Endodermal cell (in vitro differentiated cells): ENCODE results near the gene SPEF2. TPM values are rescaled to one million over a fixed set of nuclear protein-coding genes. Genes with fewer than 3 reads are reported as not detected.

Experiments used
- DNase-seq: peaks from one replicate; pipeline ENCODE4 v3.0.0-alpha.2; 2017
- H3K27ac ChIP-seq: 2 replicates; pipeline ENCODE4 v1.5.1; 2013; ENCODE audit warnings: mild to moderate bottlenecking, low read depth, low read length, moderate library complexity
- H3K27me3 ChIP-seq: 2 replicates; pipeline ENCODE4 v1.6.1; 2013; ENCODE audit warnings: mild to moderate bottlenecking, low read length, moderate library complexity; ENCODE audit not compliant: insufficient read depth, control insufficient read depth, poor library complexity, severe bottlenecking
- H3K36me3 ChIP-seq: 2 replicates; pipeline ENCODE4 v1.7.0; 2013; ENCODE audit warnings: mild to moderate bottlenecking, low read length, moderate library complexity; ENCODE audit not compliant: control insufficient read depth, insufficient read depth
- H3K4me1 ChIP-seq: one replicate; pipeline ENCODE4 v1.7.0; 2013; ENCODE audit warnings: low read length; ENCODE audit not compliant: control insufficient read depth, insufficient read depth
- H3K4me3 ChIP-seq: 2 replicates; pipeline ENCODE4 v1.5.1; 2013; ENCODE audit warnings: mild to moderate bottlenecking, low read length, moderate library complexity
- H3K9ac ChIP-seq: 2 replicates; pipeline ENCODE4 v1.6.1; 2013; ENCODE audit warnings: mild to moderate bottlenecking, low read length, moderate library complexity; ENCODE audit not compliant: poor library complexity, severe bottlenecking; ENCODE audit errors: extremely low read depth
- H3K9me3 ChIP-seq: 2 replicates; pipeline ENCODE4 v1.6.1; 2013; ENCODE audit warnings: mild to moderate bottlenecking, low read length, moderate library complexity; ENCODE audit not compliant: control insufficient read depth
- H3K27ac Mint-ChIP-seq: 2 replicates; pipeline ENCODE4 v1.8.0; 2020; ENCODE audit warnings: mixed read lengths
- H3K27me3 Mint-ChIP-seq: 2 replicates; pipeline ENCODE4 v1.8.0; 2021; ENCODE audit warnings: mild to moderate bottlenecking, mixed read lengths; ENCODE audit not compliant: insufficient read depth
- H3K36me3 Mint-ChIP-seq: 2 replicates; pipeline ENCODE4 v1.8.0; 2020; ENCODE audit warnings: low read depth, mixed read lengths
- H3K4me1 Mint-ChIP-seq: 2 replicates; pipeline ENCODE4 v1.8.0; 2020; ENCODE audit warnings: mixed read lengths
- H3K4me3 Mint-ChIP-seq: 2 replicates; pipeline ENCODE4 v1.8.0; 2020; ENCODE audit warnings: mild to moderate bottlenecking, moderate library complexity, mixed read lengths
- H3K9me3 Mint-ChIP-seq: 2 replicates; pipeline ENCODE4 v1.8.0; 2020; ENCODE audit warnings: mild to moderate bottlenecking, mixed read lengths
- WGBS, 2 experiments: methylation state at CpG; one replicate each; pipeline versions ENCODE4 v1.1.5 to v1.1.7; 2013; ENCODE audit warnings: missing lambda C conversion rate in 2 of 2, mixed read lengths in 1 of 2; ENCODE audit not compliant: insufficient coverage in 1 of 2, insufficient read length in 1 of 2; 5-methylcytosine and 5-hydroxymethylcytosine counted together
- total RNA-seq, 2 donors: library from RNA; stranded (reverse); fragmentation: NEBNext Ultra II Directional in 1 of 2; extraction: Animal tissue kit (Norgen Biotek cat#: 25700) in 1 of 2; gene quantifications; 2 replicates in 1 of 2; 3 replicates in 1 of 2; pipeline ENCODE4 v1.2.1, GENCODE V29; 2021
- TF ChIP-seq, protein P1 (sequence below): fragments of 200-600 bp; sonication (generic); conservative IDR thresholded peaks from 2 replicates; pipeline ENCODE4 v1.5.0; 2021; ENCODE audit warnings: antibody characterized with exemption, mild to moderate bottlenecking

Gene SPEF2
- total RNA-seq, 2 donors from 2014 or later: 3.3 to 4.0 TPM

DNA sequence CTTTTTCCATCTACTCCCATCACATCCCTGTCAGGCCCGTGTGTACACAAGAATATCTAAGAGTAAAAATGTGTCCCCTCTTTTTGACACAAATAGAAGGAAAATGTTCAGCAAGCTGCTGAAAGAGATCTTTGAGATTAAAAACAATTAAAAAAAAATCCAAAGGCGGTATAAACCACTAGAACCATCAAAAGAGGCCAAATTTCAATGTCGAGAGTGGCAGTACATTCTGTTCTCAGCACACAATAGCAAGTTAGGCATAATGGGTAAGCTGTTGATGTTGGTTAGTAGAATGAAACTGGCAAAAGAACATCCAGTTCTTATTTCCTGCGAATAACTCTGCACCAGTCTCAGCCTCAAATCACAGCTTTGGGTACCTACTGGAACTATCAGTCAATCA, 143.9 kb downstream of the SPEF2 start:
- Mint-ChIP-seq H3K27me3 (peaks cover 80% of the 10 kb centered on the region), H3K27ac (no peak overlapping the region), H3K4me1 (no peaks in the 10 kb centered on the region), H3K4me3 (no peak overlapping the region), H3K36me3 (no peaks in the 10 kb centered on the region), H3K9me3 (no peaks in the 10 kb centered on the region)
- Histone ChIP-seq H3K4me3 (no peak overlapping the region), H3K9me3 (no peaks in the 10 kb centered on the region), H3K27me3 (peaks cover 15% of the 10 kb centered on the region), H3K36me3 (no peaks in the 10 kb centered on the region), H3K4me1 (no peaks in the 10 kb centered on the region), H3K9ac (no peak overlapping the region), H3K27ac (no peak overlapping the region)
- DNase-seq: no peak
- TF ChIP-seq, protein P1, sequence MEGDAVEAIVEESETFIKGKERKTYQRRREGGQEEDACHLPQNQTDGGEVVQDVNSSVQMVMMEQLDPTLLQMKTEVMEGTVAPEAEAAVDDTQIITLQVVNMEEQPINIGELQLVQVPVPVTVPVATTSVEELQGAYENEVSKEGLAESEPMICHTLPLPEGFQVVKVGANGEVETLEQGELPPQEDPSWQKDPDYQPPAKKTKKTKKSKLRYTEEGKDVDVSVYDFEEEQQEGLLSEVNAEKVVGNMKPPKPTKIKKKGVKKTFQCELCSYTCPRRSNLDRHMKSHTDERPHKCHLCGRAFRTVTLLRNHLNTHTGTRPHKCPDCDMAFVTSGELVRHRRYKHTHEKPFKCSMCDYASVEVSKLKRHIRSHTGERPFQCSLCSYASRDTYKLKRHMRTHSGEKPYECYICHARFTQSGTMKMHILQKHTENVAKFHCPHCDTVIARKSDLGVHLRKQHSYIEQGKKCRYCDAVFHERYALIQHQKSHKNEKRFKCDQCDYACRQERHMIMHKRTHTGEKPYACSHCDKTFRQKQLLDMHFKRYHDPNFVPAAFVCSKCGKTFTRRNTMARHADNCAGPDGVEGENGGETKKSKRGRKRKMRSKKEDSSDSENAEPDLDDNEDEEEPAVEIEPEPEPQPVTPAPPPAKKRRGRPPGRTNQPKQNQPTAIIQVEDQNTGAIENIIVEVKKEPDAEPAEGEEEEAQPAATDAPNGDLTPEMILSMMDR: no peak
- WGBS, 2 experiments: 93 to 100% methylated on average over 3 to 4 of the region's 4 CpGs

DNA sequence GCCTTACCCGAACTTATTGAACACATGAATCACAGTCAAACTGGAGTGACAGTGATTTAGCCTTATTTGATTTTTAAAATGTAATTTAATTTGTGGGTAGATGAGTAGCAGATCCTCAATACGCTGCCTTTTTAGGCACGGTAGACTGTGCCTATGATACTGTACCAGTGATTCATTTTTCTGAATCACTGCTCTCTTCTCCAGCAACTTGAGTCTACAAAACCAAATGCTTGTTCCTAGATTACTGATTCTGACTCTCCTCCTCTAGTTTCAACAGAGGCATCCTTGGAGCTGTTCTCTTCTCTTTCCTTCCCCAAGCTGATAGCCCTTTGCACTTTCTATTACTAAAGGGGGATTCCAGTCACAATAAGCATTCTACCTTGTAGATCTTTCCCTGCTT, 144.7 kb downstream of the SPEF2 start:
- Mint-ChIP-seq H3K4me3 (no peak overlapping the region), H3K9me3 (no peaks in the 10 kb centered on the region), H3K27me3 (peaks cover 79% of the 10 kb centered on the region), H3K4me1 (no peaks in the 10 kb centered on the region), H3K27ac (no peak overlapping the region), H3K36me3 (no peaks in the 10 kb centered on the region)
- no peaks in the 10 kb centered on the region for H3K9me3 ChIP-seq
- peaks cover 17% of the 10 kb centered on the region for H3K27me3 ChIP-seq
- 96% methylated on average over 3 of the region's 3 CpGs for WGBS, 2 experiments
- no peaks in the 10 kb centered on the region for H3K4me1 ChIP-seq
- H3K9ac ChIP-seq: no peak overlapping the region
- no peak overlapping the region for H3K27ac ChIP-seq
- no peak overlapping the region for H3K4me3 ChIP-seq
- TF ChIP-seq, protein P1: no peak
- no peaks in the 10 kb centered on the region for H3K36me3 ChIP-seq
- no peak for DNase-seq

DNA sequence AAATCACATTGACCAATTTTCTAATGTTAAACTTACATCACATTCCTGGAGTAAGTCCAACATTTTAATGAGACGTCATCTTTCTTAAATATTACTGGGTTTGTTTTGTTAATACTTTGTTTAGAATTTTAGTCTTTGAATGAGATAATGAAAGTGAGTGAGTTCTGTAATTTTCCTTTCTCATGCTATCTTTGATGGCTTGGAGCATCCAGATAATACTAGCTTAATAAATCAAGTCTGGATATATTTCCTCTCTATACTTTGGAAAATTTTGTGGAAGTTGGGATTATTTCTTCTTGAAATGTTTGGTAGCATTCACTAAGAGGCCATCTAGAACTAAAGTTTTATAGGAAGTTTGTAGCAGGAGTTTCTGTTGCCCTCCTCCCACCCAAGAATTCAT, 148.3 kb downstream of the SPEF2 start:
- TF ChIP-seq, protein P1: no peak
- Histone ChIP-seq H3K9ac (no peak overlapping the region), H3K9me3 (no peaks in the 10 kb centered on the region), H3K36me3 (no peaks in the 10 kb centered on the region), H3K27me3 (peaks cover 25% of the 10 kb centered on the region), H3K4me1 (no peaks in the 10 kb centered on the region), H3K4me3 (no peak overlapping the region), H3K27ac (no peak overlapping the region)
- 100% methylated on average over 1 of the region's 1 CpG; no CpG with 5 or more reads in 1 of the 2 experiments for WGBS, 2 experiments
- Mint-ChIP-seq H3K4me1 (no peaks in the 10 kb centered on the region), H3K9me3 (no peaks in the 10 kb centered on the region), H3K27ac (no peak overlapping the region), H3K4me3 (no peak overlapping the region), H3K27me3 (peaks cover 69% of the 10 kb centered on the region), H3K36me3 (no peaks in the 10 kb centered on the region)
- DNase-seq: no peak
